ENCODE measurements around the gene CNIH1.
"Not testable (repeated sequence)": the region's sequence is repeated elsewhere in the genome, so short reads cannot be mapped to it uniquely, and the experiment has no call there.

CNIH1 gene

DNA sequence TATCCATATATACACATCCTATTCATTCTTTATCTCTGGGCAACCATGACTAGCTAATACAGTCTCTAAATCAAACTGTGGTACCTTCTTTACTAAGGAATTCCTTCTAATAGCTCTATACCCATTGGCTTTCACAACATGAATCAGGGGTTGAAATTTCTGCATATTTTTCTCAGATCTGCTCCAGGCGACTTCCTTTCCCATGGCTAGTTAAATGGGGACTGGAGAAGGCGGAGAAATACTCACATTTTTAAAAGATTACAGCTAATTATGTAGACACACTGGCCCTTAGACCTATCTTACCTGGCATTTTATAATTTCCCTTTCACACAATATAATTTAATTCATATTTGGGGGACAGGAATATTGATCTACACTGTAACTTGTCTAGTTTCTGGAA lies 45.5 kb downstream of the CNIH1 start:
- H3K4me2 ChIP-seq (ENCODE audit: insufficient read depth, low read length, poor library complexity, severe bottlenecking), result no peak overlapping the region
- no peak overlapping the region for H3K4me3 ChIP-seq (ENCODE audit: low read length in 2 of 2)
- no peak overlapping the region for H4K8ac ChIP-seq (ENCODE audit: low read depth, low read length)
- no peak overlapping the region for H2AFZ ChIP-seq (ENCODE audit: low read length)
- H3K27ac ChIP-seq (replicated peaks; ENCODE audit: low read length), result no peak overlapping the region
- H4K91ac ChIP-seq (ENCODE audit: low read depth, low read length, poor library complexity), result no peak overlapping the region
- H2BK5ac ChIP-seq (ENCODE audit: low read length), result no peak overlapping the region
- no peak overlapping the region for H3K4ac ChIP-seq (ENCODE audit: low read length)
- H2AK5ac ChIP-seq (ENCODE audit: low read depth, low read length), result no peak overlapping the region
- DNase-seq (ENCODE audit: low spot score), result no peak
- no peak overlapping the region for H2BK15ac ChIP-seq (ENCODE audit: low read length)
- no peak overlapping the region for H3K14ac ChIP-seq (ENCODE audit: low read length)
- peaks cover 5% of the 10 kb centered on the region for H3K79me1 ChIP-seq (ENCODE audit: low read depth, low read length)
- no peak overlapping the region for H2BK120ac ChIP-seq (ENCODE audit: low read depth, low read length)
- H2BK12ac ChIP-seq (ENCODE audit: low read length), result no peak overlapping the region
- peaks cover 3 to 10% of the 10 kb centered on the region in 2 donors for H3K4me1 ChIP-seq (ENCODE audit: control insufficient read depth in 2 of 2, insufficient read depth in 1 of 2, low read depth in 1 of 2, low read length in 2 of 2)
- H3K36me3 ChIP-seq (replicated peaks in 1 of 2; ENCODE audit: control insufficient read depth in 2 of 2, insufficient read depth in 2 of 2, low read length in 2 of 2), result peaks cover 3 to 13% of the 10 kb centered on the region in 2 donors
- H3K9ac ChIP-seq (ENCODE audit: low read depth, low read length, poor library complexity), result no peak overlapping the region
- no peak overlapping the region for H3K18ac ChIP-seq (ENCODE audit: low read length)
- WGBS, 2 donors (ENCODE audit: extremely low coverage in 2 of 2, insufficient read length in 2 of 2, insufficient replicate concordance in 1 of 2), result no CpG with 5 or more reads among the region's 2 CpGs
- H3K9me3 ChIP-seq (replicated peaks in 1 of 2; ENCODE audit: control insufficient read depth in 2 of 2, insufficient read depth in 1 of 2, low read depth in 1 of 2, low read length in 2 of 2), result peaks cover 0 to 7% of the 10 kb centered on the region in 2 donors
- H3K27me3 ChIP-seq (ENCODE audit: control insufficient read depth in 3 of 3, insufficient read depth in 3 of 3, low read depth in 1 of 3, low read length in 3 of 3), result no peaks in the 10 kb centered on the region
- H3K23ac ChIP-seq (ENCODE audit: low read depth, low read length, poor library complexity), result no peak overlapping the region

DNA sequence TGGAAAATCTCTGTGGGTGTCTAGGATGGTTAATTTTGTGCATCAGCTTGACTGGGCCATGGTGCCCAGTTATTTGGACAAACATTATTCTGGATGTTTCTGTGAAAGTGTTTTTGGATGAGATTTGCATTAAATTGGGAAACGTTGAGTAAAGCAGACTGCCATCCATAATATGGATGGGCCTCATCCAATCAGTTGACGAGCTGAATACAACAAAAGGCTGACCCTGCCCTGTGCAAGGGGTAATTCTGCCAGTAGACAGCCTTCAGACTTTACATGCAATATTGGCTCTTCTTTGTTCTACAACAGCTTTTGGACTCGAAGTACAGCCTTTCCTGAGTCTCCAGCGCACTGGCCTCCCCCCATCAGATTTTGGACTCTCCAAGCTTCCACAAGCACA lies 45.9 kb downstream of the CNIH1 start:
- DNase-seq (ENCODE audit: low spot score), result no peak
- Histone ChIP-seq H4K91ac (ENCODE audit: low read depth, low read length, poor library complexity) (no peak overlapping the region), H3K79me1 (ENCODE audit: low read depth, low read length) (peaks cover 5% of the 10 kb centered on the region), H4K8ac (ENCODE audit: low read depth, low read length) (no peak overlapping the region), H3K4ac (ENCODE audit: low read length) (no peak overlapping the region), H3K27ac (replicated peaks; ENCODE audit: low read length) (no peak overlapping the region), H3K23ac (ENCODE audit: low read depth, low read length, poor library complexity) (no peak overlapping the region), H3K9ac (ENCODE audit: low read depth, low read length, poor library complexity) (no peak overlapping the region), H3K36me3 (replicated peaks in 1 of 2; ENCODE audit: control insufficient read depth in 2 of 2, insufficient read depth in 2 of 2, low read length in 2 of 2) (peaks cover 3 to 8% of the 10 kb centered on the region in 2 donors), H3K4me1 (ENCODE audit: control insufficient read depth in 2 of 2, insufficient read depth in 1 of 2, low read depth in 1 of 2, low read length in 2 of 2) (peaks cover 3 to 10% of the 10 kb centered on the region in 2 donors), H3K4me3 (ENCODE audit: low read length in 2 of 2) (no peak overlapping the region), H2BK12ac (ENCODE audit: low read length) (no peak overlapping the region), H2AK5ac (ENCODE audit: low read depth, low read length) (no peak overlapping the region), H3K9me3 (replicated peaks in 1 of 2; ENCODE audit: control insufficient read depth in 2 of 2, insufficient read depth in 1 of 2, low read depth in 1 of 2, low read length in 2 of 2) (peaks cover 0 to 7% of the 10 kb centered on the region in 2 donors), H2BK5ac (ENCODE audit: low read length) (no peak overlapping the region), H3K4me2 (ENCODE audit: insufficient read depth, low read length, poor library complexity, severe bottlenecking) (no peak overlapping the region), H3K18ac (ENCODE audit: low read length) (no peak overlapping the region), H2AFZ (ENCODE audit: low read length) (no peak overlapping the region), H3K14ac (ENCODE audit: low read length) (no peak overlapping the region), H2BK15ac (ENCODE audit: low read length) (no peak overlapping the region), H2BK120ac (ENCODE audit: low read depth, low read length) (no peak overlapping the region), H3K27me3 (ENCODE audit: control insufficient read depth in 3 of 3, insufficient read depth in 3 of 3, low read depth in 1 of 3, low read length in 3 of 3) (no peaks in the 10 kb centered on the region)
- WGBS, 2 donors (ENCODE audit: extremely low coverage in 2 of 2, insufficient read length in 2 of 2, insufficient replicate concordance in 1 of 2), result no CpG with 5 or more reads among the region's 4 CpGs

DNA sequence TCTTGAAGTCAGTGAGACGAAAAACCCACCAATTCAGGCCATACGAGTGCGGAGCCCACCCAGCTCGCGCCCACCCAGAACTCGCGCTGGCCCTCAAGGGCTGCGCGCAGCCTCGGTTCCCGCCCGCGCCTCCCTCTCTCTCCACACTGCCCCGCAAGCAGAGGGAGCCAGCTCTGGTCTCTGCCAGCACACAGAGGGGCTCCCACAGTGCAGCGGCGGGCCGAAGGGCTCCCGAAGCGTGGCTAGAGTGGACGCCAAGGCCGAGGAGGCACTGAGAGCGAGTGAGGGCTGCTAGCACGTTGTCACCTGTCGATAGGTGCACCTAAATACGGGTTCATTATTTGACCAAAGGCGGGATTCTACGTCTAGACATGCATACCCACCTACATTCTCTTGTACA lies 46.6 kb downstream of the CNIH1 start:
- H3K79me1 ChIP-seq (ENCODE audit: low read depth, low read length), result peaks cover 5% of the 10 kb centered on the region
- no peak overlapping the region for H4K8ac ChIP-seq (ENCODE audit: low read depth, low read length)
- H3K4ac ChIP-seq (ENCODE audit: low read length), result no peak overlapping the region
- H3K4me3 ChIP-seq (ENCODE audit: low read length in 2 of 2), result no peak overlapping the region
- H2BK120ac ChIP-seq (ENCODE audit: low read depth, low read length), result no peak overlapping the region
- H2BK5ac ChIP-seq (ENCODE audit: low read length), result no peak overlapping the region
- no peak overlapping the region for H4K91ac ChIP-seq (ENCODE audit: low read depth, low read length, poor library complexity)
- no CpG with 5 or more reads among the region's 27 CpGs for WGBS, 2 donors (ENCODE audit: extremely low coverage in 2 of 2, insufficient read length in 2 of 2, insufficient replicate concordance in 1 of 2)
- peaks cover 3% of the 10 kb centered on the region in 2 donors for H3K36me3 ChIP-seq (replicated peaks in 1 of 2; ENCODE audit: control insufficient read depth in 2 of 2, insufficient read depth in 2 of 2, low read length in 2 of 2)
- no peak overlapping the region for H3K27ac ChIP-seq (replicated peaks; ENCODE audit: low read length)
- peak overlapping the region; percentile 63 for H2AK5ac ChIP-seq (ENCODE audit: low read depth, low read length)
- no peak overlapping the region for H3K4me2 ChIP-seq (ENCODE audit: insufficient read depth, low read length, poor library complexity, severe bottlenecking)
- H3K14ac ChIP-seq (ENCODE audit: low read length), result no peak overlapping the region
- no peak overlapping the region for H2AFZ ChIP-seq (ENCODE audit: low read length)
- H3K18ac ChIP-seq (ENCODE audit: low read length), result peak overlapping the region; percentile 71
- H3K4me1 ChIP-seq (ENCODE audit: control insufficient read depth in 2 of 2, insufficient read depth in 1 of 2, low read depth in 1 of 2, low read length in 2 of 2), result peaks cover 3 to 10% of the 10 kb centered on the region in 2 donors
- H3K9ac ChIP-seq (ENCODE audit: low read depth, low read length, poor library complexity), result no peak overlapping the region
- H3K23ac ChIP-seq (ENCODE audit: low read depth, low read length, poor library complexity), result peak overlapping the region; percentile 80
- no peak overlapping the region for H2BK15ac ChIP-seq (ENCODE audit: low read length)
- H2BK12ac ChIP-seq (ENCODE audit: low read length), result peak overlapping the region; percentile 41
- H3K27me3 ChIP-seq (ENCODE audit: control insufficient read depth in 3 of 3, insufficient read depth in 3 of 3, low read depth in 1 of 3, low read length in 3 of 3), result no peaks in the 10 kb centered on the region
- peaks cover 0 to 7% of the 10 kb centered on the region in 2 donors for H3K9me3 ChIP-seq (replicated peaks in 1 of 2; ENCODE audit: control insufficient read depth in 2 of 2, insufficient read depth in 1 of 2, low read depth in 1 of 2, low read length in 2 of 2)
- no peak for DNase-seq (ENCODE audit: low spot score)

DNA sequence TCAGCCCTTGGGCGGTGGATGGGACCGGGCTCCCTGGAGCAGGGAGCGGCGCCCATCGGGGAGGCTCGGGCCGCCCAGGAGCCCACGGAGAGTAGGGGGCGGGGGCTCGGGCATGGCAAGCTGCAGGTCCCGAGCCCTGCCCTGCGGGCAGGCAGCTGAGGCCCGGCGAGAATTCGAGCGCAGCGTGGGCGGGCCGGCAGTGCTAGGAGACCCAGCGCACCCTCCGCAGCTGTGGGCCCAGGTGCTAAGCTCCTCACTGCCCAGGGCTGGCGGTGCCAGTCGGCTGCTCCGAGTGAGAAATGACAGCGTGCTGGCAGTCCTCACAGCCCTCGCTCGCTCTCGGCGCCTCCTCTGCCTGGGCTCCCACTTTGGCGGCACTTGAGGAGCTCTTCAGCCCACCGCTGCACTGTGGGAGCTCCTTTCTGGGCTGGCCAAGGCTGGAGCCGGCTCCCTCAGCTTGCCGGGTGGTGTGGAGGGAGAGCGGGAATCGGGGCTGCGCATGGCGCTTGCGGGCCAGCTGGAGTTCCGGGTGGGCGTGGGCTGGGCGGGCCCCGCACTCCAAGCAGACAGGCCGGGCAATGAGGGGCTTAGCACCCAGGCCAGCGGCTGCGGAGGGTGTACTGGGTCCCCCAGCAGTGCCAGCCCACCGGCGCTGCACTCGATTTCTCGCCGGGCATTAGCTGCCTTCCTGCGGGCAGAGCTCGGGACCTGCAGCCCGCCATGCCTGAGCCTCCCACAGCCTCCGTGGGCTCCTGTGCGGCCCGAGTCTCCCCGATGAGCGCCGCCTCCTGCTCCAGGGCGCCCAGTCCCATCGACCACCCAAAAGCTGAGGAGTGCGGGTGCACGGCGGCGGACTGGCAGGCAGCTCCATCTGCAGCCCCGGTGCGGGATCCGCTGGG lies 47.9 kb downstream of the CNIH1 start:
- not testable (repeated sequence) for H3K79me1 ChIP-seq (ENCODE audit: low read depth, low read length); H2BK120ac ChIP-seq (ENCODE audit: low read depth, low read length); H3K14ac ChIP-seq (ENCODE audit: low read length); H3K4me1 ChIP-seq (ENCODE audit: control insufficient read depth in 2 of 2, insufficient read depth in 1 of 2, low read depth in 1 of 2, low read length in 2 of 2); H4K91ac ChIP-seq (ENCODE audit: low read depth, low read length, poor library complexity); H3K4me2 ChIP-seq (ENCODE audit: insufficient read depth, low read length, poor library complexity, severe bottlenecking); H3K9ac ChIP-seq (ENCODE audit: low read depth, low read length, poor library complexity); H2BK15ac ChIP-seq (ENCODE audit: low read length); H3K18ac ChIP-seq (ENCODE audit: low read length); H2BK5ac ChIP-seq (ENCODE audit: low read length); H3K23ac ChIP-seq (ENCODE audit: low read depth, low read length, poor library complexity); H2BK12ac ChIP-seq (ENCODE audit: low read length); H2AK5ac ChIP-seq (ENCODE audit: low read depth, low read length); H3K27ac ChIP-seq (replicated peaks; ENCODE audit: low read length); DNase-seq (ENCODE audit: low spot score); H2AFZ ChIP-seq (ENCODE audit: low read length); H3K27me3 ChIP-seq (ENCODE audit: control insufficient read depth in 3 of 3, insufficient read depth in 3 of 3, low read depth in 1 of 3, low read length in 3 of 3); H4K8ac ChIP-seq (ENCODE audit: low read depth, low read length); H3K4ac ChIP-seq (ENCODE audit: low read length); H3K36me3 ChIP-seq (replicated peaks in 1 of 2; ENCODE audit: control insufficient read depth in 2 of 2, insufficient read depth in 2 of 2, low read length in 2 of 2); H3K9me3 ChIP-seq (replicated peaks in 1 of 2; ENCODE audit: control insufficient read depth in 2 of 2, insufficient read depth in 1 of 2, low read depth in 1 of 2, low read length in 2 of 2); H3K4me3 ChIP-seq (ENCODE audit: low read length in 2 of 2)
- WGBS, 2 donors (ENCODE audit: extremely low coverage in 2 of 2, insufficient read length in 2 of 2, insufficient replicate concordance in 1 of 2), result no CpG with 5 or more reads among the region's 68 CpGs
